ENCODE measurements around the gene TRIM50. TPM values are rescaled to one million over a fixed set of nuclear protein-coding genes. Genes with fewer than 3 reads are reported as not detected.

TRIM50 gene
- total and polyA plus RNA-seq, 2 of the 13 experiments (the other 11 are each of a cell fraction or from before 2014, with no cell fraction given), result 4.2 to 24.5 TPM

GRCh38 chr7:73308665-73309214 lies 19.1 kb downstream of the TRIM50 start, which contains the start of gene NSUN5 (continued):
- TF ChIP-seq SATB2 (CRISPR knock-in tag; IDR thresholded peaks at IDR 0.05) (peak; percentile 89; the same call in 1 of the 2 replicates), TEAD3 (CRISPR knock-in tag; optimal IDR thresholded peaks at IDR 0.05; ENCODE audit: borderline replicate concordance) (peak; percentile 74), NR2C2 (CRISPR knock-in tag; IDR thresholded peaks at IDR 0.05; ENCODE audit: borderline replicate concordance) (peak; percentile 98), TFDP1 (CRISPR knock-in tag; IDR thresholded peaks at IDR 0.05; ENCODE audit: borderline replicate concordance) (peak; percentile 98), ZNF790 (CRISPR knock-in tag; IDR thresholded peaks at IDR 0.05; ENCODE audit: borderline replicate concordance) (peak; percentile 63; the same call in 1 of the 2 replicates), ZNF333 (CRISPR knock-in tag; IDR thresholded peaks at IDR 0.05; ENCODE audit: borderline replicate concordance) (no peak), PHF20 (CRISPR knock-in tag; IDR thresholded peaks at IDR 0.05) (peak; percentile 97), THAP11 (CRISPR knock-in tag; IDR thresholded peaks at IDR 0.05) (peak; percentile 90), KLF6 (CRISPR knock-in tag; IDR thresholded peaks at IDR 0.05) (peak; percentile 92), CREB1 (IDR thresholded peaks at IDR 0.05) (peak; percentile 24; the same call in 1 of the 2 replicates), CREB1 (CRISPR knock-in tag; IDR thresholded peaks at IDR 0.05) (no peak), MED1 (CRISPR knock-in tag; IDR thresholded peaks at IDR 0.05) (peak; percentile 87), SPEN (CRISPR knock-in tag; IDR thresholded peaks at IDR 0.05; ENCODE audit: low read depth) (peak; percentile 83), MTF2 (CRISPR knock-in tag; IDR thresholded peaks at IDR 0.05; ENCODE audit: borderline replicate concordance) (no peak), HOMEZ (CRISPR knock-in tag; IDR thresholded peaks at IDR 0.05; ENCODE audit: low read depth) (no peak), CSRNP1 (CRISPR knock-in tag; IDR thresholded peaks at IDR 0.05) (peak; percentile 74), TP53 (CRISPR knock-in tag; conservative IDR thresholded peaks at IDR 0.05) (peak; percentile 83; the same call in 1 of the 2 replicates), SMAD1 (CRISPR knock-in tag; IDR thresholded peaks at IDR 0.05; ENCODE audit: borderline replicate concordance, low read depth) (peak; percentile 64; the same call in 1 of the 2 replicates), NFKB2 (CRISPR knock-in tag; IDR thresholded peaks at IDR 0.05; ENCODE audit: borderline replicate concordance) (peak; percentile 95), HOXA9 (CRISPR knock-in tag; IDR thresholded peaks at IDR 0.05; ENCODE audit: borderline replicate concordance) (peak; percentile 77), GZF1 (CRISPR knock-in tag; IDR thresholded peaks at IDR 0.05) (0 out of 2 replicates have a peak, but pooled peaks have one; percentile 70), HDAC2 (CRISPR knock-in tag; IDR thresholded peaks at IDR 0.05) (peak; percentile 83)
